Measurements from ENCODE around the gene PITX1. TPM values are rescaled to one million over a fixed set of nuclear protein-coding genes. Genes with fewer than 3 reads are reported as not detected.

The PITX1 gene
- total RNA-seq, 4 donors from 2014 or later: 0.13 to 0.44 TPM; not detected in 2

DNA sequence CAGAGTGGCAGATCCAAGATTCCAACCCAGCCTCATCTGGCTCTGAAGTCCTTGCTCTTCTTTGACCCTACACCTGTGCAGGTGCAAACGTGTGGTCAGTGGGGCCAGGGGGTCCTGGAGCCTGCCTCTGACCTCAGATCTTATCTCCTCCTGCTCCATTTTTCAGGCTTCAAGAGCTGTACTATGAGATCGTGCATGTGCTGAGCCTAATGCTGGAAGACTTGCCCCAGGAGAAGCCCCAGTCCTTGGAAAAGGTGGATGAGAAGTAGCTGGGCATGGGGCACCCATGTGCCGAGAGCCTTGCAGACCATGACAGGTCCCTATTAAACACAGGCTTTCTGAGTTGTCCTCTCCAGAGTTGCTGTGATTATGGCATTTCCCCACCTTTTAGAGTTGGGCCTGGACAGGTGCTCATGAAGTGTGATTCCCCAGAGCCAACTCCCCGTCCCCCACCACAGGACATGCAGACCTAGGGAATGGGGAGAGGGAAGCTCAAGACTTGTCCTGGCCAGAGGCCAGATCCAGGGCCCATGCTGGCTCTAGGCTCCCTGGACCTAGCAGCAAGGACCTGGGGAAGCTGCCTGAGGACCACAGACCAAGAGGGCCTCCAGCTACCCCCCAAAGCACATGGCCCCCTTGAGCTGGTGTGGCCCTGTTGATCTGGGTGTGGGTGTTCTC, 22.5 kb downstream of the PITX1 start:
- Histone ChIP-seq H3K4me3 (replicated peaks in 1 of 3) (no peak overlapping the region), H3K27me3 (no peaks in the 10 kb centered on the region), H3K9me3 (no peaks in the 10 kb centered on the region), H3K36me3 (no peaks in the 10 kb centered on the region), H3K4me1 (peaks cover 8 to 16% of the 10 kb centered on the region in 2 donors), H3K27ac (no peak overlapping the region)
- no peak for DNase-seq
- TF ChIP-seq CTCF (IDR thresholded peaks at IDR 0.05): no peak
- TF ChIP-seq POLR2A (IDR thresholded peaks at IDR 0.05): no peak
- WGBS, 2 donors: 100% methylated on average over 2 of the region's 4 CpGs
- intact Hi-C loops (cut with DNase I): no loop called here

GRCh38 chr5:135010502-135011354, 23.3 kb downstream of the PITX1 start:
- TF ChIP-seq POLR2A (IDR thresholded peaks at IDR 0.05) (no peak), CTCF (IDR thresholded peaks at IDR 0.05) (peak in 1 of 6 experiments; percentile 10)
- intact Hi-C loops (cut with DNase I): no loop called here
- 82 to 91% methylated on average over 3 of the region's 3 CpGs for WGBS, 2 donors

GRCh38 chr5:135009736-135010501, 24.1 kb downstream of the PITX1 start:
- Histone ChIP-seq H3K4me1 (peaks cover 6 to 12% of the 10 kb centered on the region in 2 donors), H3K27me3 (no peaks in the 10 kb centered on the region), H3K9me3 (no peaks in the 10 kb centered on the region), H3K27ac (no peak overlapping the region), H3K4me3 (replicated peaks in 1 of 3) (no peak overlapping the region), H3K36me3 (no peaks in the 10 kb centered on the region)
- intact Hi-C loops (cut with DNase I): no loop called here
- DNase-seq: no peak
- TF ChIP-seq POLR2A (IDR thresholded peaks at IDR 0.05) (no peak), CTCF (IDR thresholded peaks at IDR 0.05) (no peak)
- 93 to 100% methylated on average over 4 to 7 of the region's 11 CpGs for WGBS, 2 donors

More at GRCh38 chr5:135010502-135011354, 23.3 kb downstream of the PITX1 start:
- Histone ChIP-seq H3K4me1 (peaks cover 8 to 16% of the 10 kb centered on the region in 2 donors), H3K4me3 (replicated peaks in 1 of 3) (no peak overlapping the region), H3K36me3 (no peaks in the 10 kb centered on the region), H3K27ac (no peak overlapping the region), H3K27me3 (no peaks in the 10 kb centered on the region), H3K9me3 (no peaks in the 10 kb centered on the region)
- no peak for DNase-seq

GRCh38 chr5:135008981-135009735, 24.9 kb downstream of the PITX1 start:
- Histone ChIP-seq H3K27ac (no peak overlapping the region), H3K9me3 (no peaks in the 10 kb centered on the region), H3K27me3 (no peaks in the 10 kb centered on the region), H3K4me1 (peaks cover 0 to 4% of the 10 kb centered on the region in 2 donors), H3K36me3 (no peaks in the 10 kb centered on the region), H3K4me3 (replicated peaks in 1 of 3) (no peak overlapping the region)
- TF ChIP-seq CTCF (IDR thresholded peaks at IDR 0.05) (no peak), POLR2A (IDR thresholded peaks at IDR 0.05) (no peak)
- WGBS, 2 donors: 90 to 94% methylated on average over 10 to 12 of the region's 13 CpGs
- no peak for DNase-seq
- intact Hi-C loops (cut with DNase I): no loop called here
